Type B pancreatic cell (in vitro differentiated cells): Measurements from ENCODE around the gene CASP5. TPM values are rescaled to one million over a fixed set of nuclear protein-coding genes. Genes with fewer than 3 reads are reported as not detected.
"Not testable (repeated sequence)": the region's sequence is repeated elsewhere in the genome, so short reads cannot be mapped to it uniquely, and the experiment has no call there.

ENCODE experiments used
- DNase-seq: peaks from one replicate; pipeline ENCODE4 v3.0.0; 2021; ENCODE audit warnings: mixed read lengths; ENCODE audit not compliant: unreplicated experiment; ENCODE audit errors: extremely low spot score
- H3K27ac Mint-ChIP-seq: 2 replicates; pipeline ENCODE4 v1.8.0; 2021; ENCODE audit warnings: mild to moderate bottlenecking, mixed read lengths
- H3K27me3 Mint-ChIP-seq: 2 replicates; pipeline ENCODE4 v1.8.0; 2021; ENCODE audit warnings: mixed read lengths
- H3K36me3 Mint-ChIP-seq: 2 replicates; pipeline ENCODE4 v1.8.0; 2021; ENCODE audit warnings: mixed read lengths
- H3K4me1 Mint-ChIP-seq: one replicate; pipeline ENCODE4 v1.8.0; 2021; ENCODE audit warnings: mixed read lengths; ENCODE audit not compliant: unreplicated experiment
- H3K4me3 Mint-ChIP-seq: 2 replicates; pipeline ENCODE4 v1.8.0; 2021; ENCODE audit warnings: mild to moderate bottlenecking, mixed read lengths
- H3K9me3 Mint-ChIP-seq: 2 replicates; pipeline ENCODE4 v1.8.0; 2021; ENCODE audit warnings: mixed read lengths
- long read RNA-seq: library from polyadenylated mRNA; unstranded; transcript quantifications from one replicate; pipeline ENCODE4 v2.0.0, GENCODE V29; 2020
- total RNA-seq: library from RNA; stranded (reverse); gene quantifications from 2 replicates; pipeline ENCODE4 v1.2.1, GENCODE V29; 2021; ENCODE audit warnings: low replicate concordance
- TF ChIP-seq, protein P1 (sequence below): fragments of 200-600 bp; sonication (generic); conservative IDR thresholded peaks from 2 replicates; pipeline ENCODE4 v1.5.0; 2021; ENCODE audit warnings: antibody characterized with exemption, mild to moderate bottlenecking

CASP5 gene
- total RNA-seq: 0.95 TPM in 1 of 2 replicates, not detected in the other
- long read RNA-seq: 0 reads

DNA sequence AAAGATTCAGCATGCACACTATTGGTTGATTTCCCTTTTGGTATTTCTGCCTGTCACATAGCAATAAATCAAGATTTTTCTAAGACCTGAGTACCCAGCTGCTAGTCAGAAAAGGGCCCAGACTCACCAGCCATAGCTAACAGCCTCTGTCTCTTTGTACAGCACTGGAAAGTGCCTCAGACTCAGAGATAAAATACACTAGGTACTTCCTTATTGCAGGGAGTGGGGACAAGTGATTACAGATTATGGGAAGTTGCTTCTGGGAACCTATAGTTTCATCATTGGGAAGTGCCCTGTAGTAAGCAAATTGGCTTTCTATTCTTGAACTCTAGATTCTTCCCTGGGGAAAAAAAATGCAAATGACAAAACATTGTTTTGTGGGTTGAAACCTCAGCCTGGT, at the start of gene CASP5:
Gene CASP5 (minus strand): TSS at position 166 of the 400 bp plus-strand sequence. CDS start 32 bp downstream, at position 134.
- Mint-ChIP-seq H3K4me3 (no peak within 1 kb of the TSS), H3K36me3 (peaks cover 3% of the 10 kb centered on the region), H3K9me3 (no peaks in the 10 kb centered on the region), H3K27me3 (no peaks in the 10 kb centered on the region), H3K4me1 (peaks cover 4% of the 10 kb centered on the region), H3K27ac (no peak within 1 kb of the TSS)
- no peak for DNase-seq
- TF ChIP-seq, protein P1, sequence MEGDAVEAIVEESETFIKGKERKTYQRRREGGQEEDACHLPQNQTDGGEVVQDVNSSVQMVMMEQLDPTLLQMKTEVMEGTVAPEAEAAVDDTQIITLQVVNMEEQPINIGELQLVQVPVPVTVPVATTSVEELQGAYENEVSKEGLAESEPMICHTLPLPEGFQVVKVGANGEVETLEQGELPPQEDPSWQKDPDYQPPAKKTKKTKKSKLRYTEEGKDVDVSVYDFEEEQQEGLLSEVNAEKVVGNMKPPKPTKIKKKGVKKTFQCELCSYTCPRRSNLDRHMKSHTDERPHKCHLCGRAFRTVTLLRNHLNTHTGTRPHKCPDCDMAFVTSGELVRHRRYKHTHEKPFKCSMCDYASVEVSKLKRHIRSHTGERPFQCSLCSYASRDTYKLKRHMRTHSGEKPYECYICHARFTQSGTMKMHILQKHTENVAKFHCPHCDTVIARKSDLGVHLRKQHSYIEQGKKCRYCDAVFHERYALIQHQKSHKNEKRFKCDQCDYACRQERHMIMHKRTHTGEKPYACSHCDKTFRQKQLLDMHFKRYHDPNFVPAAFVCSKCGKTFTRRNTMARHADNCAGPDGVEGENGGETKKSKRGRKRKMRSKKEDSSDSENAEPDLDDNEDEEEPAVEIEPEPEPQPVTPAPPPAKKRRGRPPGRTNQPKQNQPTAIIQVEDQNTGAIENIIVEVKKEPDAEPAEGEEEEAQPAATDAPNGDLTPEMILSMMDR: no peak

DNA sequence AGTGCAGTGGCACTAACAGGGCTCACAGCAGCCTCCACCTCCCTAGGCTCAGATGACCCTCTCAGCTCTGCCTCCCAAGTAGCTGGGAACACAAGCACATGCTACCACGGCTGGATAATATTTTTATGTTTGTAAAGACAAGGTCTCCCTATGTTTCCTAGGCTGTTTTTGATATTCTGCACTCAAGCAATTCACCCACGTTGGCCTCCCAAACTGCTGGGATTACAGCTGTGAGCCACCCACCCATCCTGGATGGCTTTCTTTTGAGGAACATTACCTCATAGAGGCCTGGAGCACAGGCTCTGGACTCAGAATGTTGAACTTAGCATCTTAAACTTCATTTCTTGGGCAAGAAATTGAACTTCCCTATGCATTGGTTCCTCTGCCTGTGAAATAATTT, 49.1 kb upstream of the CASP5 start:
- not testable (repeated sequence) for H3K27me3 Mint-ChIP-seq, H3K36me3 Mint-ChIP-seq, DNase-seq, H3K4me1 Mint-ChIP-seq, H3K4me3 Mint-ChIP-seq, H3K27ac Mint-ChIP-seq, H3K9me3 Mint-ChIP-seq

DNA sequence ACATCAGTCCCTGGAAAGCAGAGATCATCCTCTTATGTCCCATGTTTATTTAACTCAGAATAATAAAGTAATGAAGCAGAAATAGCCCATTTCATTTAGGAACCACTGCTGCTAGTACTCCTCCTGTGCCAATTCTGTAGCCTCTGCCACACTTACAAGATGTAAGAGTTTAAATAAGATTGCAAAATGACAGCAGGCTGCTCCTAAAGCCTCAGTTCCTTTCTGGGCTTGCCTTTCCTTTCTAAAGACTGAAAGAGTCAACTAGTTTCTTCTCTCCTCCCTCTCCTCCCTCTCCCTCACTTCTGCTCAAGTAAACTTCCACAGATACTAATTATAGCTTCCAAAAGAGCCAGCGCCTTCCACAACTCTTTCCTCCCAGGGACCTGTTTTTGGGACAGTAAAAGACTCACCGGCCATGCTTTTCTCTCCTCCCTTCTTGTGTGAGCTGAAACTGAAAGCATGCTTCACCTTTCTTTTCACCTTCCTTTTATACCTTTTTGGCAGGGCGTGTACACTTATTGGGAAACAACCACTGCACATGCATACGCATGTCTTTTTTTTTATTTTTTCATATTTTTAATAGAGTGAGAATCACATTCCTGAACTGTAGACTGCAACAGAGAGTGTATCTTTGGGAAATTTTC, 48.2 kb upstream of the CASP5 start:
- Mint-ChIP-seq H3K9me3 (no peaks in the 10 kb centered on the region), H3K27ac (no peak overlapping the region), H3K4me3 (no peak overlapping the region), H3K4me1 (no peaks in the 10 kb centered on the region), H3K36me3 (no peaks in the 10 kb centered on the region), H3K27me3 (no peaks in the 10 kb centered on the region)
- TF ChIP-seq, protein P1: no peak
- no peak for DNase-seq

DNA sequence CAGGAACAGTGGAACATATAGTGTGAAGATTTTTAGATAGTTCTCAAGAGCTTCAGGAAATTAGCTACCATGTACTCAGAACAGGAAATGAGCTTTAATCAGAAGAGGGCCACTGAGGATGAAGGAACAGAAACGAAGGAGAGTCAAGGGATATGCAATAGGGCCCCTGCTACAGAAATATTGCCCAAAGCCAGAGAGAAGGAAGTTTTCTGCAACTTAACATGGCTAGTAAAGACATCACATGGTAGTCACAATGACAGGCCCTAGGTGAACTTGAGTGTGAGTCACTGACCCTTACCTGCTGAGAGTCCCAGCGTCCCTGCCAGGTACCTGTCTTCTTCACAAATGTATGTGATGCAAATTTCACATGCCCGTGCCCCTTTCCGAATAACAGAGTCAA, 47.3 kb upstream of the CASP5 start:
- TF ChIP-seq, protein P1: no peak
- no peaks in the 10 kb centered on the region for H3K36me3 Mint-ChIP-seq
- no peak for DNase-seq
- no peaks in the 10 kb centered on the region for H3K27me3 Mint-ChIP-seq
- H3K27ac Mint-ChIP-seq: no peak overlapping the region
- no peak overlapping the region for H3K4me3 Mint-ChIP-seq
- H3K4me1 Mint-ChIP-seq: no peaks in the 10 kb centered on the region
- H3K9me3 Mint-ChIP-seq: no peaks in the 10 kb centered on the region

DNA sequence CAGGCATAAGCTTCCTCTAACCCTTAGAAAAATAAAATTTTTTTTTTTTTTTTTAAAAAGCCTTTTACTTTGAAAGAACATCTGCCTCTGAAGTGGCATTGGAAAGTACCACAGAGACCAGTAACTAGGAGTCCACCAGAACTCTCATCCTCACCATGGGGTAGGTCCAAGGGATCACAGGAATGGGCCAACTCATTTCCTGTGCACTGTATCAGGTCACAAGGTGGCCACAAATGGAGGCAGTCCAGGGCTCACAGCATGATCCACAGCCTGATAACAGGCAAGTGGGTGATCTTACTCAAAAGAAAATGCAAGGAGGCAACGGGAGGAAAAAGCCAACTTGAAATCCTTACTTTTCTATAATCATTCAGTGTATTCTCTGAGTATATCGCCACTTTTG, 46.8 kb upstream of the CASP5 start:
- not testable (repeated sequence) for H3K4me3 Mint-ChIP-seq, H3K4me1 Mint-ChIP-seq, H3K36me3 Mint-ChIP-seq, DNase-seq, H3K27me3 Mint-ChIP-seq, H3K9me3 Mint-ChIP-seq, H3K27ac Mint-ChIP-seq

DNA sequence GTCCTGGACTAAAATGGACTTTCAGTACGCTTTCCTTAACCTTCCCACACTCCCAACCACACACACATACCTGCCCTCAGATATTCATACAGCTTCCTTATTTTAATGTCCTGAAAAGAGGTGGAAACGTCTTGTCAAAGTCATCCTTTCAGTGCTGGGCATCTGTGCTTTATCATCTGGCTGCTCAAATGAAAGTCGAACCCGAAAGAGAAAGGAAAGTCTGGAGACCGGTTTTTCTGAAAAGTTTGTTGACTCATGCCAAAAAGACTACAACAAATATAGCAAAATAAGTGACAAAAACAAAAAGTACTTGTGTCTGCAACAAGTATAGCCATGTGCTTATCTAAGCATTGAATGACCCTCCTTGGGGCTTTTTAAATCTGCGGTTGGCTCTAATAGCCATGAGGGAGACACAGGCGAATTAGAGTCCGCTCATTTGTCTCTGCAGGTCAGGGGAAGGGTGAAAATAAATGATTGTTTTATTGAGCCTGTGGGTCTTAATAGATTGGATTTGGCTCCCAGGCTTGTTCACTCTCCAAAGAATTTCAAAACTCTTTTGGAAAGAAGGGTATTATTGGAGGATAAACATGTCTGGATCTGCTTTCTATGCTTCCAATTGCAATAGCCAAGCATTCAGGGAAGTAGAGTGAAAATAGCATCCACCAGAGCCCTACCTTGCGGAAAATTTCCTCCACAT, 40.4 kb upstream of the CASP5 start:
- H3K9me3 Mint-ChIP-seq, DNase-seq, H3K27me3 Mint-ChIP-seq, H3K36me3 Mint-ChIP-seq, H3K4me3 Mint-ChIP-seq, H3K4me1 Mint-ChIP-seq: not testable (repeated sequence)
- H3K27ac Mint-ChIP-seq: peak overlapping the region; percentile 12

DNA sequence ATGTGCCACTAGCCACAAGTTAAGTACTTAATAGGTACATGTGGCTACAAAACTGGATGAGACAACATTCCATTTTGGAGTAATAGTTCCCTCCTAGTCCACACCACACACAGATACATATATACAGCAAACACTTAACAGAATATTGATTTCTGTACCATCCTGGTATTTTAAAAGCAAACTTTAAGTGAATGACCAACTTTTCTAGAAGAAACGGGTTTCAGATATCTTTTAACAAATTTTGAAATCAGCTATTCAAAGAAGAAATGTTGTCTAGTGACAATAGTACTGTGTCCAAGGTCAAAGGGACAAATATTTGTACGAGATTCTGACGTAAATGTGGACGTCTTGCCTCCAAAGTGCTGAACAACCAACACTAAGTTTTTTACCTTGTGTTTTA, 34.5 kb upstream of the CASP5 start:
- H3K4me1 Mint-ChIP-seq: no peaks in the 10 kb centered on the region
- H3K9me3 Mint-ChIP-seq: no peaks in the 10 kb centered on the region
- H3K27ac Mint-ChIP-seq: no peak overlapping the region
- H3K27me3 Mint-ChIP-seq: no peaks in the 10 kb centered on the region
- TF ChIP-seq, protein P1: no peak
- no peak overlapping the region for H3K4me3 Mint-ChIP-seq
- no peak for DNase-seq
- no peaks in the 10 kb centered on the region for H3K36me3 Mint-ChIP-seq
